MM.1S (cell line): ENCODE measurements around the gene FTH1.

Experiments used
- DNase-seq: peaks from one replicate; pipeline ENCODE4 v3.0.0-alpha.2; 2015
- H2AFZ ChIP-seq: fragments of 300-600 bp; sonication (generic); 2 replicates; pipeline ENCODE4 v1.6.0; 2016; ENCODE audit warnings: antibody characterized with exemption, low read length
- H3F3A ChIP-seq: fragments of 300-600 bp; sonication (generic); 2 replicates; pipeline ENCODE4 v1.6.1; 2016; ENCODE audit warnings: mild to moderate bottlenecking, antibody characterized with exemption, low read length, moderate library complexity, mixed read lengths; ENCODE audit not compliant: insufficient read depth
- H3K27ac ChIP-seq: fragments of 300-600 bp; sonication (generic); 2 replicates; pipeline ENCODE4 v1.5.1; 2016; ENCODE audit warnings: mild to moderate bottlenecking, low read length
- H3K27me3 ChIP-seq: fragments of 300-600 bp; sonication (generic); replicated peaks from 2 replicates; pipeline ENCODE4 v1.6.0; 2016; ENCODE audit warnings: low read length; ENCODE audit not compliant: insufficient read depth
- H3K36me3 ChIP-seq: fragments of 300-600 bp; sonication (generic); replicated peaks from 2 replicates; pipeline ENCODE4 v1.6.1; 2016; ENCODE audit warnings: mild to moderate bottlenecking, low read length, mixed read lengths; ENCODE audit not compliant: insufficient read depth
- H3K4me1 ChIP-seq: fragments of 300-600 bp; sonication (generic); 2 replicates; pipeline ENCODE4 v1.6.1; 2016; ENCODE audit warnings: low read length, mixed read lengths
- H3K4me2 ChIP-seq: fragments of 300-600 bp; sonication (generic); 2 replicates; pipeline ENCODE4 v1.6.0; 2016; ENCODE audit warnings: low read depth, low read length
- H3K4me3 ChIP-seq: fragments of 300-600 bp; sonication (generic); 2 replicates; pipeline ENCODE4 v1.5.1; 2016; ENCODE audit warnings: low read length, mixed read lengths
- H3K79me2 ChIP-seq: fragments of 300-600 bp; sonication (generic); 2 replicates; pipeline ENCODE4 v1.6.1; 2016; ENCODE audit warnings: mixed run types, low read length, mixed read lengths
- H3K9ac ChIP-seq: fragments of 300-600 bp; sonication (generic); 2 replicates; pipeline ENCODE4 v1.6.1; 2016; ENCODE audit warnings: low read length, mixed read lengths
- H3K9me2 ChIP-seq: fragments of 300-600 bp; sonication (generic); replicated peaks from 2 replicates; pipeline ENCODE4 v1.6.1; 2016; ENCODE audit warnings: mild to moderate bottlenecking, low read length, mixed read lengths; ENCODE audit not compliant: insufficient read depth
- H3K9me3 ChIP-seq: fragments of 300-600 bp; sonication (generic); replicated peaks from 2 replicates; pipeline ENCODE4 v1.6.1; 2016; ENCODE audit warnings: mild to moderate bottlenecking, low read length, mixed read lengths; ENCODE audit not compliant: insufficient read depth
- H4K20me1 ChIP-seq: fragments of 300-600 bp; sonication (generic); 2 replicates; pipeline ENCODE4 v1.6.1; 2016; ENCODE audit warnings: mild to moderate bottlenecking, low read length, moderate library complexity, mixed read lengths; ENCODE audit not compliant: insufficient read depth
- EZH2 ChIP-seq: fragments of 300-600 bp; sonication (generic); optimal IDR thresholded peaks from 2 replicates; pipeline ENCODE3; 2017; ENCODE audit warnings: low read depth, mild to moderate bottlenecking, antibody characterized with exemption, low read length, mixed read lengths
- EZH2phosphoT487 ChIP-seq: fragments of 300-600 bp; sonication (generic); IDR thresholded peaks from 2 replicates; pipeline ENCODE4 v1.6.1; 2018; ENCODE audit warnings: antibody characterized with exemption, low read length
- TF ChIP-seq, protein P1 (sequence below): fragments of 300-600 bp; sonication (generic); IDR thresholded peaks from 2 replicates; pipeline ENCODE4 v1.5.1; 2016; ENCODE audit warnings: antibody characterized with exemption, low read length, mixed read lengths

Gene FTH1

DNA sequence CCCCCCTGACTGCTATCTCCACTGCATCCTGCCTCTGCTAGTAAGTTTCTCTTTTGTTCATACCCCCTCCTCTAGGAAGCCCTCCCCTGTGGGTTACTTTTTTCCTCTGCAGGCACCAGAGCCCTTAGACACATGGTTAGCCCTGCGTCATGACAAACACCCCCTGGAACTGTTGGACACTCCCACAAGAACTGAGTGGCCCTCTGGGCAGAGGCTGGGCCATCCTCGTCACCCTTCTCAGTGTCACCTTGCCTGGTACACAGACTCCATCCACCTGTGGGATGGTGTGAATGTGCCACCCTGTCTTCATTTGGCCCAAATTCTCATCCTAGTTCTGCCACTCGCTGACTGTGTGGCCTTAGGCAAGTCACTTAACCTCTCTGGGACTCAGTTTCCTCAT, 46.0 kb downstream of the FTH1 start:
- Histone ChIP-seq H3K4me3 (no peak overlapping the region), H3K27ac (no peak overlapping the region), H3K79me2 (no peaks in the 10 kb centered on the region), H3K4me1 (peaks cover 4% of the 10 kb centered on the region; the same call in 1 of the 2 replicates), H3K4me2 (no peak overlapping the region), H2AFZ (no peak overlapping the region), H3K27me3 (peaks cover 35% of the 10 kb centered on the region), H4K20me1 (no peaks in the 10 kb centered on the region), H3K9ac (no peak overlapping the region), H3K36me3 (no peaks in the 10 kb centered on the region), H3K9me3 (no peaks in the 10 kb centered on the region), H3K9me2 (no peaks in the 10 kb centered on the region), H3F3A (no peaks in the 10 kb centered on the region)
- TF ChIP-seq EZH2phosphoT487 = no peak
- TF ChIP-seq, protein P1, sequence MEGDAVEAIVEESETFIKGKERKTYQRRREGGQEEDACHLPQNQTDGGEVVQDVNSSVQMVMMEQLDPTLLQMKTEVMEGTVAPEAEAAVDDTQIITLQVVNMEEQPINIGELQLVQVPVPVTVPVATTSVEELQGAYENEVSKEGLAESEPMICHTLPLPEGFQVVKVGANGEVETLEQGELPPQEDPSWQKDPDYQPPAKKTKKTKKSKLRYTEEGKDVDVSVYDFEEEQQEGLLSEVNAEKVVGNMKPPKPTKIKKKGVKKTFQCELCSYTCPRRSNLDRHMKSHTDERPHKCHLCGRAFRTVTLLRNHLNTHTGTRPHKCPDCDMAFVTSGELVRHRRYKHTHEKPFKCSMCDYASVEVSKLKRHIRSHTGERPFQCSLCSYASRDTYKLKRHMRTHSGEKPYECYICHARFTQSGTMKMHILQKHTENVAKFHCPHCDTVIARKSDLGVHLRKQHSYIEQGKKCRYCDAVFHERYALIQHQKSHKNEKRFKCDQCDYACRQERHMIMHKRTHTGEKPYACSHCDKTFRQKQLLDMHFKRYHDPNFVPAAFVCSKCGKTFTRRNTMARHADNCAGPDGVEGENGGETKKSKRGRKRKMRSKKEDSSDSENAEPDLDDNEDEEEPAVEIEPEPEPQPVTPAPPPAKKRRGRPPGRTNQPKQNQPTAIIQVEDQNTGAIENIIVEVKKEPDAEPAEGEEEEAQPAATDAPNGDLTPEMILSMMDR = no peak
- TF ChIP-seq EZH2 = no peak
- DNase-seq = no peak

DNA sequence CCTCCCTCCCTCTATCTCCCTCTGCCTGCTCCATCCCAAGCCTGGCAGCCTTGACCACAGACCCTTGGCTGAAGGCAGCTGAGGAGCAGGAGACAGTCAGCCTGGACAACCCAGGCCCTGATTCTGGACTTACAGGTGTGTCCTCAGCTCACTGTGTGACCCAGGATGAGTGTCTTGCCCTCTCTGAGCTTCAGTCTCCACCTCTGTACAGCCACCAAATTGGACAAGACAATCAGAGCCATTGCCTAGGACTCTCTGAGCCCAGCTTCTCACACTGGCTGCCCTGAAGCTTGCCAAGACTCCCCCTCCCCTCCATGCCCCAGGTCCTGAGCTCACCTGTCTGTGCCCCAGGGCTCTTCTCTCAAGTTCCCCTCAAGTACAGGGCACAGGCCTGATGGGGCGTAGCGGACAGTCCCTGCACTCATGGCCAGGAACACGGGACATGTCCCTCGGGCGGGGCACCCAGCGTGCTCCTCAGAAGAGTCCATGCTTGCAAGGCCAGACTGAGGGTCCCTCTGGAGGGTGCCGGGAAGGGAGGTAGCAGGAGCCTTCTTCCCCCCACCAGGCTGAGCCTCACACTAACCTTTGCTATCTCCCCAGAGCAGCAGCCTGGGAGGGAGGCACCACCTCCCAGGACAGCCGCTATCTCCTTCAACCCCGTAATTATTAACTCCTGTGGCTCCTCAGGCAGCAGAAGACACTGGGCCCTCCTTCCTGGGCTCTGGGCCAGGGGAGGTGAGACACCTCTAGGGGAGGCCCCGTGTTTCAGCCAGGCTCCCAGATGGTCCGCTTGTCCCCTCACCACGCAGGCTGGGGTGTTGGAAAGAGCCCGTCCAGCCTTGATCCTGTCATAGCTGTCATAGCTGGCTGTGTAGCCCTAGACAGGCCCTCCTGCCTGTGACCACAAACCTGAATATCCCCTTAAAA, 47.5 kb downstream of the FTH1 start:
- Histone ChIP-seq H3K4me1 (peaks cover 4% of the 10 kb centered on the region; the same call in 1 of the 2 replicates), H3K36me3 (no peaks in the 10 kb centered on the region), H3K27ac (no peak overlapping the region), H3K79me2 (no peaks in the 10 kb centered on the region), H3F3A (no peaks in the 10 kb centered on the region), H3K9me3 (no peaks in the 10 kb centered on the region), H3K27me3 (peaks cover 42% of the 10 kb centered on the region), H3K4me2 (no peak overlapping the region), H3K9me2 (no peaks in the 10 kb centered on the region), H3K4me3 (no peak overlapping the region), H4K20me1 (no peaks in the 10 kb centered on the region), H2AFZ (no peak overlapping the region), H3K9ac (no peak overlapping the region)
- TF ChIP-seq, protein P1 = no peak
- TF ChIP-seq EZH2 (no peak), EZH2phosphoT487 (no peak)
- no peak for DNase-seq

DNA sequence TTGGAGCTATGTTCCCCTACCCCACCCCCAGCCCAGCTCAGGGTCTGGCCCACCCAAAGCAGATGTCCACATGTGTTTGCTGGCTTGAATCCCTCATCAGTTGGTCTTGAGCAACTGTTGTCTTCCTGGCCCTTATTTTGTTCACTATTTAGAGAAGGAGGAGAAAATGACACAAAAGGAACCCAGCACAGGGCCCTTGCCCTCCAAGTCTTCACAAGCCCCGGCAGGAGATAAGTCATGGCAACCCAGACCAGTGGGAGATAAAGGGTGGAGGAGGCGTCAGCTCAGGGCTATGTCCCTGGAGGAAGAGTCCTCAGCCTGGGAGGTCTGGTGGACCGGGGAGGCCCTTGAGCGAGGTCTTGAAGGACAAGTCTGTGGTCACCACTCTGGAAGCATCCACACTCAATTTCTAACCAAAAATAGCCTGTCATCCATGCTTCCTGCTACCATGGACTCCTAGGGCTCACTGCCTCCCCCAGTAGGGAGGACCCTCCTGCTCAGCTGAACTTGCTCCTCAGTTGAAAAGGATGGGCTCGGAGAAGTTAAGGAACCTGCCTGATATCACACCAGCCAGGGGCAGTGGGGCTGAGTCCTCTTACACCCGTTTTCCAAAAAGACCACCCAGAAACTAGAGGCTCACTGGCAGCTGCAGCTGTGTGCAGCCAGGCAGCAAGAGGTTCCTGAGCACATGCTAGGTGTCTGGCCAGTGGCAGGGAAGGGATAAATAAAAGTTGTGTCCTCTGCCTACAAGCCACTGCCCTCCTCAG, 48.3 kb downstream of the FTH1 start:
- H3K4me3 ChIP-seq = no peak overlapping the region
- no peak overlapping the region for H3K27ac ChIP-seq
- no peaks in the 10 kb centered on the region for H3K79me2 ChIP-seq
- H3K4me2 ChIP-seq = no peak overlapping the region
- H3K9ac ChIP-seq = no peak overlapping the region
- H3K9me2 ChIP-seq = no peaks in the 10 kb centered on the region
- DNase-seq = no peak
- no peaks in the 10 kb centered on the region for H3F3A ChIP-seq
- peaks cover 44% of the 10 kb centered on the region for H3K27me3 ChIP-seq
- no peaks in the 10 kb centered on the region for H4K20me1 ChIP-seq
- peaks cover 4% of the 10 kb centered on the region; the same call in 1 of the 2 replicates for H3K4me1 ChIP-seq
- no peaks in the 10 kb centered on the region for H3K36me3 ChIP-seq
- no peak overlapping the region for H2AFZ ChIP-seq
- no peak for TF ChIP-seq EZH2phosphoT487
- no peak for TF ChIP-seq EZH2
- TF ChIP-seq, protein P1 = no peak
- H3K9me3 ChIP-seq = no peaks in the 10 kb centered on the region
